Stimulated activated naive CD8-positive, alpha-beta T cell treated with anti-CD3 and anti-CD28 coated beads, Interleukin-15, amount 100 ng/mL, for 72 hours (primary cell): ENCODE data around the gene GPRC5B.

Experiments
- ATAC-seq: fragments of 150-1000 bp; cut with Tn5 transposase; 2 replicates; pipeline ENCODE4 v1.10.0; 2021; ENCODE audit warnings: mild to moderate bottlenecking, moderate library complexity
- DNase-seq, 2 donors: peaks; one replicate each; pipeline ENCODE4 v3.0.0; 2021 to 2022
- H3K27ac Mint-ChIP-seq, 2 donors: one replicate each; pipeline ENCODE4 v1.8.0; 2022; ENCODE audit warnings: mild to moderate bottlenecking in 2 of 2, mixed read lengths in 2 of 2, moderate library complexity in 2 of 2
- H3K27me3 Mint-ChIP-seq: one replicate; pipeline ENCODE4 v1.8.0; 2022; ENCODE audit warnings: mixed read lengths
- H3K4me1 Mint-ChIP-seq: one replicate; pipeline ENCODE4 v1.8.0; 2022; ENCODE audit warnings: mild to moderate bottlenecking, mixed read lengths
- H3K4me3 Mint-ChIP-seq, 2 donors: one replicate each; pipeline ENCODE4 v1.8.0; 2022; ENCODE audit warnings: mild to moderate bottlenecking in 2 of 2, mixed read lengths in 2 of 2, moderate library complexity in 1 of 2
- H3K9me3 Mint-ChIP-seq, 2 donors: one replicate each; pipeline ENCODE4 v1.8.0; 2022; ENCODE audit warnings: mixed read lengths in 2 of 2

Gene GPRC5B

DNA sequence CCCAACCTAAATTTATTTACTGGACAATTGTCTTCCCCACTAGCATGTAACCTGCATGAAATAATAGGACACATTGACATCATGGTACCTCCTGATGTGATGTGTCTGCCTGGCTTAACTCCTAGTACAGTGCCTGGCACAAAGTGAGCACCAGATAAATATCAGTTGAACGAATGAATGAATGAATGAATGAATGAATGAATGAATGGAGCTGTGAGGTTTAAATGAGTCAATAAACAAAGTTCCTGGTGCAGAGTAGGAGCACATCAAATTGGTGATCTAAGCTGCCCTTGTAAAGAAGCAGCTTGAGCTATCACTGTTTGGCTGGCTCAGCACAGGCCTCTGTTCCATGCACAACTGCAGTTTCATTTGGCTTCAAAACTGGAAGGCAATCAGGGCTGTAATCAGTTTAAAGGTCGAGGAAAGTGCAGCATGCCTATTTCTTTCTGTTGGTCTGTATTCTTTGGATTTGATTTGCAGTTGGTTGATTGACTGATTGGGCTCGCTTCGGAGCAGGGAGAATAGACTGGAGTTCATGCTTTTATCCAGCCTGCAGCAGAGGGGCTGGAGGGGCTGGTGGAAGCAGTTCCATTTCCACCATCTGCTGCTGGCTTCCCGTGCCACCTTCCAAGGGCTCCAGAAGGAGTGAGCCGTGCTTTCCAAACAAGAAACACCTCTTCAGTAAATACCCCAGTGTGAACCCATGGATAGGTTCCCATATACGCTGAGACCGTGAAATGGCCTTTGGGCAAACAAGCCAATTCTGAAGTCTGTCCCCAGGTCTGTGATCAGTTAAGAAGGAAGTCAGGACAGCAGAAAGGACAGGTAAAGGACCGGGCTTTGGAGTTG is 54.6 kb downstream of the GPRC5B start:
- Mint-ChIP-seq H3K4me3 (no peak overlapping the region), H3K9me3 (no peaks in the 10 kb centered on the region), H3K27ac (no peak overlapping the region), H3K4me1 (no peaks in the 10 kb centered on the region), H3K27me3 (no peaks in the 10 kb centered on the region)
- DNase-seq: no peak
- ATAC-seq: no peak

GRCh38 chr16:19824216-19824615 is 60.4 kb downstream of the GPRC5B start:
- H3K27me3 Mint-ChIP-seq: no peaks in the 10 kb centered on the region
- H3K27ac Mint-ChIP-seq: peak overlapping the region in 1 of 2 donors; percentile 34
- DNase-seq: no peak
- no peak for ATAC-seq
- H3K9me3 Mint-ChIP-seq: no peaks in the 10 kb centered on the region
- H3K4me1 Mint-ChIP-seq: no peaks in the 10 kb centered on the region
- no peak overlapping the region for H3K4me3 Mint-ChIP-seq

DNA sequence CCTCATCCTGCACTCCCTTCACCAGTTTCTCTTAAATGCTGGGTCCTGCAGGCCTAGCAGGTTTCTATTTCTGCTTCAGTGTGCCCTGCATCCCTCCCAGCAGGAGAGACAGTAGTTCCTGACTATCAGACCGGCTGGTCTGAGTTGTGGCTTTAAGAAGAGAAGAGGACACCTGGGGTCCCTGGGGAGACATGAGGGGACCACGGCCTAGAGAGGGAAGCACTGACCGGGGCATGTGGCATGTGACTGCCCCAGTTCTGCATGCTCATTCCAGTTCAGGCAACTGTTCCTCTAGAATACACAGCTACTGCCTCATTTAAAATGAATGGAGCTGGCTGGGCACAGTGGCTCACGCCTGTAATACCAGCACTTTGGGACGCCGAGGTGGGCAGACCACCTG is 61.3 kb downstream of the GPRC5B start:
- H3K27me3 Mint-ChIP-seq: no peaks in the 10 kb centered on the region
- ATAC-seq (no peak), DNase-seq (no peak)
- no peak overlapping the region for H3K4me3 Mint-ChIP-seq
- no peaks in the 10 kb centered on the region for H3K9me3 Mint-ChIP-seq
- no peak overlapping the region for H3K27ac Mint-ChIP-seq
- H3K4me1 Mint-ChIP-seq: no peaks in the 10 kb centered on the region

- Mint-ChIP-seq H3K4me1 (no peaks in the 10 kb centered on the region), H3K4me3 (no peak overlapping the region), H3K27ac (peak overlapping the region in 1 of 2 donors; percentile 8), H3K27me3 (no peaks in the 10 kb centered on the region), H3K9me3 (no peaks in the 10 kb centered on the region)
- ATAC-seq (no peak), DNase-seq (no peak)
These were observed 62.1 kb downstream of the GPRC5B start for GRCh38 chr16:19822533-19822932.

- Mint-ChIP-seq H3K9me3 (peaks cover 0 to 5% of the 10 kb centered on the region in 2 donors), H3K27ac (no peak overlapping the region), H3K4me1 (no peaks in the 10 kb centered on the region), H3K27me3 (no peaks in the 10 kb centered on the region), H3K4me3 (no peak overlapping the region)
- DNase-seq (no peak), ATAC-seq (no peak)
These were observed 66.8 kb downstream of the GPRC5B start for GRCh38 chr16:19817875-19818274.

GRCh38 chr16:19817122-19817521 is 67.5 kb downstream of the GPRC5B start:
- Mint-ChIP-seq H3K27ac (no peak overlapping the region), H3K9me3 (peaks cover 0 to 7% of the 10 kb centered on the region in 2 donors), H3K4me1 (no peaks in the 10 kb centered on the region), H3K4me3 (no peak overlapping the region), H3K27me3 (no peaks in the 10 kb centered on the region)
- DNase-seq (no peak), ATAC-seq (no peak)

- Mint-ChIP-seq H3K9me3 (peaks cover 0 to 7% of the 10 kb centered on the region in 2 donors), H3K4me1 (no peaks in the 10 kb centered on the region), H3K27ac (no peak overlapping the region), H3K27me3 (no peaks in the 10 kb centered on the region), H3K4me3 (no peak overlapping the region)
- DNase-seq (no peak), ATAC-seq (no peak)
These were observed 69.2 kb downstream of the GPRC5B start for GRCh38 chr16:19815418-19815817.

DNA sequence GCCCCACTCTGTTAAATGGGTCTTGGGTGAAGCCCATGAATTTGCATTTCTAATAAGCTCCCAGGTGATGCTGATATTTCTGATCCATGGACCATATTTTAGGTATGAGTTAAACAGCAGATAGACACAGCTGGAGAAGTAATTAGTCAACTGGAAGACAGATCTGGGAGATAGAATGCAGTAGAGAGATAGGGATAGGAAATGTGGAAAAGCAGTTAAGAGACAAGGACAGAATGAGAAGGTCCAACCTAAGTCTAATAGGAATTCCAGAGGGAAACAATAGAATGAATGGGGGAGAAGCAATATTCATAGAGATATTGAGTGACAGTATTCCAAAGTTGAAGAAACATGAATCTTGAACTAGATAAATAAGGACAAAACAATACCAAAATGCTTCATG is 71.7 kb downstream of the GPRC5B start:
- DNase-seq (no peak), ATAC-seq (no peak)
- H3K4me3 Mint-ChIP-seq: no peak overlapping the region
- H3K27me3 Mint-ChIP-seq: no peaks in the 10 kb centered on the region
- H3K4me1 Mint-ChIP-seq: no peaks in the 10 kb centered on the region
- peaks cover 0 to 7% of the 10 kb centered on the region in 2 donors for H3K9me3 Mint-ChIP-seq
- no peak overlapping the region for H3K27ac Mint-ChIP-seq

GRCh38 chr16:19810817-19811731 is 73.6 kb downstream of the GPRC5B start:
- peaks cover 2 to 7% of the 10 kb centered on the region in 2 donors for H3K9me3 Mint-ChIP-seq
- no peak for DNase-seq
- no peaks in the 10 kb centered on the region for H3K4me1 Mint-ChIP-seq
- no peak overlapping the region for H3K4me3 Mint-ChIP-seq
- no peaks in the 10 kb centered on the region for H3K27me3 Mint-ChIP-seq
- peak overlapping the region in 1 of 2 donors; percentile 21 for H3K27ac Mint-ChIP-seq
- ATAC-seq: no peak

DNA sequence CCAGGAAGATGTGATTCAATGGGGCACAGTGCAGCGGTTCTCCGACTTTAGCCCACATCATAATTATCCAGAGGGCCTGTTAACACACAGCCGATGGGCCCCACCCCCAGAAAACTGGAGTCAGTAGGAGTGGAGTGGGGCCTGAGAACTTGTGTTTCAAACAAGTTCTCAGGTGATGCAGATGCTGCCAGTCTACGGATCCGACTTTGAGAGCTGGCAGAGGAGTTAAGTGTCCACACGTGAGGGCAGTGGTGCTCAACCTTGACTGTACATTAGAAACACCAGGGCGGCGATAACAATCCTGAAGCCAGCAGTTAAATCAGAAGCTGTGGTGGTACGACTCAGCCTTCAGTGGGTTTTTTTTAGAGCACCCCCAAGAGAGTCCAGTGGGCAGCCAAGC is 75.0 kb downstream of the GPRC5B start:
- H3K4me3 Mint-ChIP-seq: no peak overlapping the region
- no peaks in the 10 kb centered on the region for H3K27me3 Mint-ChIP-seq
- H3K4me1 Mint-ChIP-seq: peaks cover 7% of the 10 kb centered on the region
- peaks cover 15 to 19% of the 10 kb centered on the region in 2 donors for H3K9me3 Mint-ChIP-seq
- no peak for ATAC-seq
- DNase-seq: no peak
- peak overlapping the region in 1 of 2 donors; percentile 59 for H3K27ac Mint-ChIP-seq

DNA sequence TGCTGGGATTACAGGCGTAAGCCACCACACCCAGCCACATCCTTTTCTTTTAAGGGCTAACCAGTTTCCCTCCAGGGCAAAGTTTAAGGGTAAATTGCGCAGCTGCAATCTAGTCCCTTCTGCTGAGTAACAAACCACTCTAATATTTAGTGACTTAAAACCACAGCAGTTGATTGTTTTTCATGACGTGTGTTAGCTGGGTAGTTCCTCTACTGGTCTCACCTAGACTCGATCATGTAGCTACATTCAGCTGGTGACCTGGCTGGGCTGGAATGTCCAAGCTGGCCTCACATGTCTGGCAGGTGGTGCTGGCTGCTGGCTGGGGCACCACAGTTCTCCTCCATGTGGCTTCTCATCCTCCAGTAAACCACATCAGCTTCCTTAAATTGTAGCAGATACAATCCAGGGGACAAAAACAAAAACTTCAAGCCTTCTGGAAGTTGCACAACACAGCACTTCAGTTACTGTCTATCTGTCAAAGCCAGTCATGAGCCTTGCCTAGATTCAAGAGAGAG is 75.5 kb downstream of the GPRC5B start:
- H3K9me3 Mint-ChIP-seq: peaks cover 15 to 19% of the 10 kb centered on the region in 2 donors
- peaks cover 12% of the 10 kb centered on the region for H3K4me1 Mint-ChIP-seq
- no peak overlapping the region for H3K4me3 Mint-ChIP-seq
- DNase-seq: no peak
- no peak overlapping the region for H3K27ac Mint-ChIP-seq
- peak; percentile 26 for ATAC-seq
- H3K27me3 Mint-ChIP-seq: no peaks in the 10 kb centered on the region

DNA sequence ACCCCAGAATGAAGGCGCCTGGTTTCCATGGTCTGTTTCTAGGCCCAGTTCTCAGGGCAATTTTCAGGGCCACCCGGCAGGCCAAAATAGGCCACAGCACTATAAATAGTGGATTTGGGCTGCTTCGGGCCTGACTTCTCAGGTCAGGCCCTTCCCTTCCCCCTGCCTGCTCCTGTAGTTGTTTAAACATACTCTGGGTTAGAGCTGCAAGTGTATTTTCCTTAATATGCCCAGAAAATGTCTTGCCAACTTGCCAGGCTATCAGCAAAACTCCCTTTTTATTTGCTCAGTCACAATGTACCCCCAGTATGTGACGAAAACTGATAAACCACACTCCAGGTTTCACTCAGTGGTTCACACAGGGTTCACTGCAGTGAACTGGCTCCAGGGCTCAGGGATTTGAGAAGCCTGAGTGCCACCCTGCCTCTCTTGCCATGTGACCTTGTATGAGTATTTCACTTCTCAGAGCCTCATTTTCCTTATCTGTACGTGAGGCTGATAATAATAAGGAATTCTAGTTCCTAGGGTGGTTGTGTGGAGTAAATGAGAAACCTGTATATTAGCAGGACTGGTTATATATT is 76.5 kb downstream of the GPRC5B start:
- peaks cover 16% of the 10 kb centered on the region for H3K4me1 Mint-ChIP-seq
- ATAC-seq: peak; percentile 59

More for the DNA sequence above, 76.5 kb downstream of the GPRC5B start:
- Mint-ChIP-seq H3K27me3 (no peaks in the 10 kb centered on the region), H3K4me3 (no peak overlapping the region), H3K9me3 (peaks cover 15 to 17% of the 10 kb centered on the region in 2 donors), H3K27ac (no peak overlapping the region)
- no peak for DNase-seq
